ENCODE results near the gene IL6ST.
"Not testable (repeated sequence)": the region's sequence is repeated elsewhere in the genome, so short reads cannot be mapped to it uniquely, and the experiment has no call there.

IL6ST gene

GRCh38 chr5:55994495-55994997 is at the start of gene IL6ST:
Gene IL6ST, minus strand, starts transcription at chr5:55994963. Its CDS starts 18,685 bp downstream, at chr5:55976278.
- peak; percentile 75 for DNase-seq (ENCODE audit: low spot score)

GRCh38 chr5:56039985-56040384 is 45.2 kb upstream of the IL6ST start:
- no peak for DNase-seq (ENCODE audit: low spot score)

- not testable (repeated sequence) for DNase-seq (ENCODE audit: low spot score)
These were observed 43.4 kb upstream of the IL6ST start for GRCh38 chr5:56038206-56038605.

- DNase-seq (ENCODE audit: low spot score), result no peak
These were observed 42.8 kb upstream of the IL6ST start for GRCh38 chr5:56037531-56038010.

GRCh38 chr5:56035394-56035793 is 40.6 kb upstream of the IL6ST start:
- DNase-seq (ENCODE audit: low spot score), result not testable (repeated sequence)

GRCh38 chr5:56029871-56030630 is 35.3 kb upstream of the IL6ST start:
- not testable (repeated sequence) for DNase-seq (ENCODE audit: low spot score)

- DNase-seq (ENCODE audit: low spot score), result no peak
These were observed 34.7 kb upstream of the IL6ST start for GRCh38 chr5:56029457-56029856.

- DNase-seq (ENCODE audit: low spot score), result no peak
These were observed 33.9 kb upstream of the IL6ST start for GRCh38 chr5:56028708-56029107.

GRCh38 chr5:56026863-56027300 is 32.1 kb upstream of the IL6ST start:
- DNase-seq (ENCODE audit: low spot score), result peak; percentile 66

- no peak for DNase-seq (ENCODE audit: low spot score)
These were observed 30.6 kb upstream of the IL6ST start for GRCh38 chr5:56025151-56025885.

- no peak for DNase-seq (ENCODE audit: low spot score)
These were observed 30.0 kb upstream of the IL6ST start for GRCh38 chr5:56024810-56025150.

- no peak for DNase-seq (ENCODE audit: low spot score)
These were observed 28.5 kb upstream of the IL6ST start for GRCh38 chr5:56023296-56023695.

- DNase-seq (ENCODE audit: low spot score), result peak; percentile 51
These were observed 24.8 kb upstream of the IL6ST start for GRCh38 chr5:56019306-56020272.

GRCh38 chr5:56018832-56019231 is 24.1 kb upstream of the IL6ST start:
- DNase-seq (ENCODE audit: low spot score), result no peak

GRCh38 chr5:56014701-56015100 is 19.9 kb upstream of the IL6ST start:
- not testable (repeated sequence) for DNase-seq (ENCODE audit: low spot score)

- DNase-seq (ENCODE audit: low spot score), result not testable (repeated sequence)
These were observed 19.2 kb upstream of the IL6ST start for GRCh38 chr5:56013939-56014338.

- DNase-seq (ENCODE audit: low spot score), result no peak
These were observed 17.7 kb upstream of the IL6ST start for GRCh38 chr5:56012281-56012963.

GRCh38 chr5:56011835-56012234 is 17.1 kb upstream of the IL6ST start:
- DNase-seq (ENCODE audit: low spot score), result peak; percentile 57

- DNase-seq (ENCODE audit: low spot score), result no peak
These were observed 15.7 kb upstream of the IL6ST start for GRCh38 chr5:56010431-56010830.

GRCh38 chr5:56006600-56006999 is 11.8 kb upstream of the IL6ST start:
- DNase-seq (ENCODE audit: low spot score), result no peak

- DNase-seq (ENCODE audit: low spot score), result no peak
These were observed 11.3 kb upstream of the IL6ST start for GRCh38 chr5:56006094-56006493.

Measured in GM03348 (cell line).